Osteoblast (primary cell): ENCODE measurements around the gene TEX48. TPM values are rescaled to one million over a fixed set of nuclear protein-coding genes. Genes with fewer than 3 reads are reported as not detected.

Experiments
- DNase-seq: peaks from one replicate; pipeline ENCODE4 v3.0.0; 2011; ENCODE audit warnings: low spot score, mixed read lengths; ENCODE audit not compliant: insufficient read length; ENCODE audit errors: missing footprints
- H2AFZ ChIP-seq: 2 replicates; pipeline ENCODE4 v1.6.0; 2011; ENCODE audit warnings: mild to moderate bottlenecking, low read length
- H3K27ac ChIP-seq: 2 replicates; pipeline ENCODE4 v1.5.1; 2011; ENCODE audit warnings: mild to moderate bottlenecking, low read depth, low read length, moderate library complexity
- H3K27me3 ChIP-seq: 2 replicates; pipeline ENCODE4 v1.6.0; 2012; ENCODE audit warnings: mild to moderate bottlenecking, control low read depth, inconsistent platforms, low read length, moderate library complexity; ENCODE audit not compliant: insufficient read depth
- H3K36me3 ChIP-seq: 2 replicates; pipeline ENCODE4 v1.5.1; 2011; ENCODE audit warnings: mild to moderate bottlenecking, low read length, control low read depth, moderate library complexity; ENCODE audit not compliant: insufficient read depth
- H3K4me1 ChIP-seq: 2 replicates; pipeline ENCODE4 v1.5.1; 2011; ENCODE audit warnings: mild to moderate bottlenecking, low read length, control low read depth, moderate library complexity; ENCODE audit not compliant: insufficient read depth
- H3K4me2 ChIP-seq: 2 replicates; pipeline ENCODE4 v1.6.0; 2011; ENCODE audit warnings: mild to moderate bottlenecking, low read length; ENCODE audit not compliant: insufficient read depth
- H3K4me3 ChIP-seq: fragments of 200-600 bp; sonication (generic); 3 replicates; pipeline ENCODE4 v1.5.1; 2012; ENCODE audit warnings: mild to moderate bottlenecking, low read length, inconsistent platforms; ENCODE audit not compliant: insufficient read depth
- H3K79me2 ChIP-seq: 2 replicates; pipeline ENCODE4 v1.6.0; 2012; ENCODE audit warnings: mild to moderate bottlenecking, low read length, control low read depth, inconsistent platforms; ENCODE audit not compliant: insufficient read depth
- H3K9me3 ChIP-seq: 2 replicates; pipeline ENCODE4 v1.5.1; 2011; ENCODE audit warnings: low read depth, low read length, control low read depth
- H4K20me1 ChIP-seq: 2 replicates; pipeline ENCODE4 v1.6.0; 2012; ENCODE audit warnings: mild to moderate bottlenecking, low read length, control low read depth; ENCODE audit not compliant: insufficient read depth
- CTCF ChIP-seq: IDR thresholded peaks from 2 replicates; pipeline ENCODE4 v1.5.1; 2011; ENCODE audit warnings: mild to moderate bottlenecking, low read depth, low read length, moderate library complexity; ENCODE audit errors: extremely low read depth
- total RNA-seq: library from RNA; depleted of rRNA; stranded (reverse); fragments of >200 nt; gene quantifications from 2 replicates; pipeline ENCODE4 v1.2.3, GENCODE V29; 2012

TEX48 gene
- total RNA-seq, 1 donor = not detected

DNA sequence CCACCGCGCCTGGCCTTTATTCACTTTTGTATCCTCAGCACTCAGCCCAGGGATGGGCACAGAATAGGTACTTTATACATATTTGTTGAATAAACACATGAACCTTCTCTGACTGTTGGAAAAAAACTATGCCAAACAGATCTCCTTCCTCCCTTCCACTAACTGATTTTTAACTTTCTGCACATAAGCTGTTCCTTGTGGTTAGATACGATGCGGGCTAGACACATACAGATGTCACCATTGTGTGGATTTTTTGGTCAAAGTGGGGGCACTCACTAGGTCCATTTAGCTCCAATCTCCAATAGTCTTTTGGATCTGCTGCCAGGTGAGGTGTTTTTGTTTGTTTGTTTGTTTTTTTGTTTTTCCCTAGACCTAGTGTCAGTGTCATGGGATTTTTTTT lies 5.1 kb downstream of the TEX48 start:
- no peak for DNase-seq
- H3K27me3 ChIP-seq = no peaks in the 10 kb centered on the region
- peaks cover 26% of the 10 kb centered on the region for H3K4me1 ChIP-seq
- no peak overlapping the region for H3K4me3 ChIP-seq
- H3K4me2 ChIP-seq = peak overlapping the region; percentile 65
- H2AFZ ChIP-seq = no peak overlapping the region
- no peak for TF ChIP-seq CTCF
- H4K20me1 ChIP-seq = no peaks in the 10 kb centered on the region
- no peaks in the 10 kb centered on the region for H3K9me3 ChIP-seq
- H3K36me3 ChIP-seq = no peaks in the 10 kb centered on the region
- H3K27ac ChIP-seq = peak overlapping the region; percentile 70
- H3K79me2 ChIP-seq = no peaks in the 10 kb centered on the region

- Histone ChIP-seq H4K20me1 (no peaks in the 10 kb centered on the region), H3K27me3 (no peaks in the 10 kb centered on the region), H3K27ac (no peak overlapping the region), H3K4me1 (peaks cover 26% of the 10 kb centered on the region), H2AFZ (no peak overlapping the region), H3K4me3 (no peak overlapping the region), H3K9me3 (no peaks in the 10 kb centered on the region), H3K36me3 (no peaks in the 10 kb centered on the region), H3K4me2 (no peak overlapping the region), H3K79me2 (no peaks in the 10 kb centered on the region)
- DNase-seq = no peak
- TF ChIP-seq CTCF = peak; percentile 13
Measured at GRCh38 chr9:114674798-114675540, 7.0 kb downstream of the TEX48 start.

DNA sequence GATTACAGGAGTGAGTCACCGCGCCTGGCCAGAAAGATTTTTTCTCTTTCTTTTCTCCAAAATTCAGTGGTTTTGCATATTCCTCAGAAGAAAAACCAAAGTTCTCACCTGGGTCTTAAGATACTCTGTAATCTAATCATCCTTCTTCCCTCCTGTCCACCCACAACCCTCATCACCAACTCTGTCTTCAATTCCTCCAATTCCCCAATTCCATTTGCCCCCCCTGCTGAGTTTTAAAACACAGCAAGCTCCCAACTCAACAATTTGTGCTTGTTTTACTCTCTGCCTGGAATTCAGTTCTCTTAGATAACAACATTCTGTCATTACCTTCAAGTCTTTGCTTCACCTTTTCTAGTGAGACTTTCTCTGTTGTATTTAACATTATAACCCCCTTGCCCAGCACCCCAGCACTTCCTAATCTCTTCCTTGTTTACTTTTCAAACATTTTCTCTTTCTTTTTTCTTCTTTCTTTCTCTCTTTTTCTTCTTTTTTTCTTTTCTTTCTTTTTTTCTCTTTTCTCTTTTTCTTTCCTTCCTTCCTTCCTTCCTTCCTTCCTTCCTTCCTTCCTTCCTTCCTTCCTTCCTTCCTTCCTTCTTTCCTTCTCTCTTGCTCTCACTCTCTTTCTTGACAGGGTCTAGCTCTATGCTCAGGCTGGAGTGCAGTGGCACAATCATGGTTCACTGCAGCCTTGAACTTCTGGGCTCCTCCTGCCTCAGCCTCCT lies 7.8 kb downstream of the TEX48 start:
- Histone ChIP-seq H3K4me2 (no peak overlapping the region), H4K20me1 (no peaks in the 10 kb centered on the region), H3K36me3 (no peaks in the 10 kb centered on the region), H3K4me3 (no peak overlapping the region), H3K79me2 (no peaks in the 10 kb centered on the region), H2AFZ (no peak overlapping the region), H3K4me1 (peaks cover 26% of the 10 kb centered on the region), H3K27ac (no peak overlapping the region), H3K9me3 (no peaks in the 10 kb centered on the region), H3K27me3 (no peaks in the 10 kb centered on the region)
- no peak for TF ChIP-seq CTCF
- DNase-seq = no peak

GRCh38 chr9:114671605-114672004 lies 10.4 kb downstream of the TEX48 start:
- H3K27me3 ChIP-seq = no peaks in the 10 kb centered on the region
- no peak overlapping the region for H3K4me2 ChIP-seq
- H3K9me3 ChIP-seq = no peaks in the 10 kb centered on the region
- no peaks in the 10 kb centered on the region for H3K36me3 ChIP-seq
- H2AFZ ChIP-seq = no peak overlapping the region
- H3K79me2 ChIP-seq = no peaks in the 10 kb centered on the region
- DNase-seq = no peak
- peaks cover 2% of the 10 kb centered on the region for H3K4me1 ChIP-seq
- H3K27ac ChIP-seq = no peak overlapping the region
- no peaks in the 10 kb centered on the region for H4K20me1 ChIP-seq
- no peak for TF ChIP-seq CTCF
- no peak overlapping the region for H3K4me3 ChIP-seq
